HEK293 (cell line): ENCODE results near the gene TBX1.

Experiments
- CTCF ChIA-PET: fragments of 350-600 bp; formaldehyde crosslinking; extraction: SDS; loops from one replicate; lab custom pipeline; 2021; ENCODE audit warnings: antibody characterized with exemption; lab: Yijun Ruan, JAX
- POLR2A ChIA-PET: fragments of 300-600 bp; formaldehyde crosslinking; extraction: SDS; loops from one replicate; lab custom pipeline; 2020; ENCODE audit warnings: antibody characterized with exemption, inconsistent platforms; lab: Yijun Ruan, JAX
- H3K27ac ChIP-seq: fragments of 200-500 bp; sonication (Bioruptor generic); 2 replicates; pipeline ENCODE4 v1.5.1; 2014; ENCODE audit warnings: low read depth, low read length, control low read depth, inconsistent platforms; ENCODE audit errors: extremely low read depth
- H3K36me3 ChIP-seq, 2 experiments: fragments of 200-500 bp in 1 of 2; sonication (Bioruptor generic) in 1 of 2; 1 replicate in 1 of 2; 2 replicates in 1 of 2; pipeline ENCODE4 v1.5.1; 2014 to 2017; ENCODE audit warnings: inconsistent platforms in 2 of 2, low read length in 2 of 2; ENCODE audit not compliant: control insufficient read depth in 2 of 2, insufficient read depth in 1 of 2
- H3K4me1 ChIP-seq: fragments of 200-500 bp; sonication (Bioruptor generic); 2 replicates; pipeline ENCODE4 v1.5.1; 2014; ENCODE audit warnings: mild to moderate bottlenecking, low read length, inconsistent platforms; ENCODE audit not compliant: control insufficient read depth, insufficient read depth
- H3K4me3 ChIP-seq: 2 replicates; pipeline ENCODE4 v1.5.1; 2011; ENCODE audit warnings: low read depth, mild to moderate bottlenecking, control low read depth, low read length, moderate library complexity
- H3K9me3 ChIP-seq: fragments of 200-500 bp; sonication (Bioruptor generic); 2 replicates; pipeline ENCODE4 v1.5.1; 2014; ENCODE audit warnings: low read depth, low read length, inconsistent platforms; ENCODE audit not compliant: control insufficient read depth, insufficient read depth
- BCL11A ChIP-seq: fragments of 450-650 bp; formaldehyde crosslinking; IDR thresholded peaks from 2 replicates; pipeline ENCODE4 v1.5.1; 2016; ENCODE audit warnings: low read depth, missing biosample characterization, missing genetic modification characterization
- INSM2 ChIP-seq: fragments of 450-650 bp; formaldehyde crosslinking; IDR thresholded peaks from 2 replicates; pipeline ENCODE4 v1.5.1; 2016; ENCODE audit warnings: missing biosample characterization, missing genetic modification characterization
- SETDB1 ChIP-seq: IDR thresholded peaks from one replicate; pipeline ENCODE4 v1.6.1; 2017; ENCODE audit warnings: mild to moderate bottlenecking, low read length, moderate library complexity, mixed read lengths; ENCODE audit not compliant: insufficient read length
- SP3 ChIP-seq: fragments of 450-650 bp; formaldehyde crosslinking; IDR thresholded peaks from 2 replicates; pipeline ENCODE4 v1.5.1; 2016; ENCODE audit warnings: missing biosample characterization, missing genetic modification characterization
- YY2 ChIP-seq: fragments of 450-650 bp; formaldehyde crosslinking; IDR thresholded peaks from 2 replicates; pipeline ENCODE4 v1.5.1; 2016; ENCODE audit warnings: missing biosample characterization, missing genetic modification characterization
- ZBTB10 ChIP-seq: fragments of 450-650 bp; formaldehyde crosslinking; IDR thresholded peaks from 2 replicates; pipeline ENCODE4 v1.5.1; 2016; ENCODE audit warnings: missing biosample characterization, missing genetic modification characterization
- ZBTB11 ChIP-seq: fragments of 450-650 bp; formaldehyde crosslinking; conservative IDR thresholded peaks from 2 replicates; pipeline ENCODE4 v1.5.1; 2016; ENCODE audit warnings: low read depth, missing biosample characterization, missing genetic modification characterization
- ZBTB44 ChIP-seq: fragments of 450-650 bp; IDR thresholded peaks from 2 replicates; pipeline ENCODE4 v1.5.1; 2018; ENCODE audit warnings: missing biosample characterization, mild to moderate bottlenecking, missing genetic modification characterization
- ZFP41 ChIP-seq: fragments of 450-650 bp; formaldehyde crosslinking; IDR thresholded peaks from 2 replicates; pipeline ENCODE4 v1.5.1; 2016; ENCODE audit warnings: missing biosample characterization, missing genetic modification characterization, borderline replicate concordance
- ZNF10 ChIP-seq: fragments of 450-650 bp; formaldehyde crosslinking; IDR thresholded peaks from 2 replicates; pipeline ENCODE4 v1.5.1; 2017; ENCODE audit warnings: missing biosample characterization, missing genetic modification characterization
- ZNF140 ChIP-seq: fragments of 450-650 bp; formaldehyde crosslinking; IDR thresholded peaks from 2 replicates; pipeline ENCODE4 v1.5.1; 2016; ENCODE audit warnings: missing biosample characterization, missing genetic modification characterization
- ZNF16 ChIP-seq: fragments of 450-650 bp; formaldehyde crosslinking; IDR thresholded peaks from 2 replicates; pipeline ENCODE4 v1.5.1; 2016; ENCODE audit warnings: low read depth, missing biosample characterization, missing genetic modification characterization
- ZNF239 ChIP-seq: fragments of 450-650 bp; formaldehyde crosslinking; IDR thresholded peaks from 2 replicates; pipeline ENCODE4 v1.5.1; 2016; ENCODE audit warnings: missing biosample characterization, missing genetic modification characterization
- ZNF274 ChIP-seq, 2 experiments: fragments of 200-500 bp in 1 of 2; fragments of 450-650 bp in 1 of 2; sonication (Bioruptor generic) in 1 of 2; formaldehyde crosslinking in 1 of 2; IDR thresholded peaks; 2 replicates each; pipeline versions ENCODE4 v1.5.1 to v1.6.1; 2014 to 2016; ENCODE audit warnings: borderline replicate concordance in 1 of 2, inconsistent platforms in 1 of 2, low read length in 1 of 2, missing biosample characterization in 1 of 2, missing genetic modification characterization in 1 of 2
- ZNF292 ChIP-seq: fragments of 450-650 bp; formaldehyde crosslinking; IDR thresholded peaks from 2 replicates; pipeline ENCODE4 v1.5.1; 2016; ENCODE audit warnings: low read depth, missing biosample characterization, missing genetic modification characterization, borderline replicate concordance
- ZNF426 ChIP-seq: fragments of 450-650 bp; formaldehyde crosslinking; IDR thresholded peaks from 2 replicates; pipeline ENCODE4 v1.5.1; 2017; ENCODE audit warnings: missing biosample characterization, missing genetic modification characterization, mild to moderate bottlenecking, inconsistent platforms, moderate library complexity
- ZNF639 ChIP-seq: fragments of 450-650 bp; formaldehyde crosslinking; IDR thresholded peaks from 2 replicates; pipeline ENCODE4 v1.5.1; 2016; ENCODE audit warnings: missing biosample characterization, missing genetic modification characterization
- ZNF658 ChIP-seq: fragments of 450-650 bp; formaldehyde crosslinking; IDR thresholded peaks from 2 replicates; pipeline ENCODE4; 2016; ENCODE audit warnings: missing biosample characterization, missing genetic modification characterization
- ZNF664 ChIP-seq: fragments of 450-650 bp; formaldehyde crosslinking; IDR thresholded peaks from 2 replicates; pipeline ENCODE4 v1.5.1; 2016; ENCODE audit warnings: missing biosample characterization, missing genetic modification characterization
- ZNF768 ChIP-seq: fragments of 450-650 bp; formaldehyde crosslinking; IDR thresholded peaks from 2 replicates; pipeline ENCODE4 v1.5.1; 2018; ENCODE audit warnings: missing biosample characterization, mild to moderate bottlenecking, missing genetic modification characterization
- ZSCAN16 ChIP-seq: fragments of 450-650 bp; formaldehyde crosslinking; IDR thresholded peaks from 2 replicates; pipeline ENCODE4 v1.5.1; 2016; ENCODE audit warnings: missing biosample characterization, missing genetic modification characterization

The TBX1 gene

GRCh38 chr22:19743081-19743480 is 17.5 kb upstream of the TBX1 start (continued):
- TF ChIP-seq ZBTB11 (tag by site-specific recombination) (no peak), ZNF10 (tag by site-specific recombination) (no peak)
- TF ChIP-seq, all 188 proteins: peak for 0

- POLR2A ChIA-PET, result no interaction called here
- CTCF ChIA-PET, result interaction anchor here (0.6 to 4.0 kb wide), 3 partner anchors 13 to 118 kb away, joined by 3 to 25 read pairs (median 4); no protein-coding TSS in a partner anchor
- TF ChIP-seq ZBTB10 (tag by site-specific recombination), result no peak
- TF ChIP-seq ZNF639 (tag by site-specific recombination), result no peak
- TF ChIP-seq ZSCAN16 (tag by site-specific recombination), result no peak
- no peak for TF ChIP-seq ZNF768 (tag by site-specific recombination)
- no peak for TF ChIP-seq ZNF140 (tag by site-specific recombination)
- no peak for TF ChIP-seq ZNF426 (tag by site-specific recombination)
- TF ChIP-seq ZFP41 (tag by site-specific recombination), result no peak
- TF ChIP-seq INSM2, result no peak
- TF ChIP-seq SETDB1, result no peak
- no peak for TF ChIP-seq ZBTB44 (tag by site-specific recombination)
- no peak for TF ChIP-seq ZNF292 (tag by site-specific recombination)
- no peak for TF ChIP-seq ZNF658 (tag by site-specific recombination)
- no peak for TF ChIP-seq ZNF274 (IDR thresholded peaks at IDR 0.05; ENCODE audit: low read length)
- TF ChIP-seq ZNF274 (tag by site-specific recombination; IDR thresholded peaks at IDR 0.05; ENCODE audit: borderline replicate concordance), result no peak
- TF ChIP-seq YY2 (tag by site-specific recombination), result no peak
- TF ChIP-seq ZNF664 (tag by site-specific recombination), result no peak
- TF ChIP-seq ZNF16 (tag by site-specific recombination), result no peak
- TF ChIP-seq ZNF239, result no peak
- no peak for TF ChIP-seq BCL11A (tag by site-specific recombination)
- TF ChIP-seq SP3, result no peak
- H3K4me3 ChIP-seq, result no peak overlapping the region
- H3K27ac ChIP-seq, result no peak overlapping the region
- no peaks in the 10 kb centered on the region for H3K9me3 ChIP-seq
- H3K4me1 ChIP-seq, result no peaks in the 10 kb centered on the region
- H3K36me3 ChIP-seq, result no peaks in the 10 kb centered on the region
These were observed 16.9 kb upstream of the TBX1 start for GRCh38 chr22:19743651-19744050.
